Stimulated activated CD8-positive, alpha-beta memory T cell treated with anti-CD3 and anti-CD28 coated beads, Interleukin-4, amount 100 ng/mL, for 48 hours (primary cell): ENCODE results near the gene FRMD3.
A peak's percentile ranks its signal among the peaks of the same experiment; 100 is the strongest.

Experiments
- DNase-seq: peaks from one replicate; pipeline ENCODE4 v3.0.0-alpha.2; 2020

The FRMD3 gene

GRCh38 chr9:83270116-83270515, 268.1 kb downstream of the FRMD3 start:
- DNase-seq: no peak

GRCh38 chr9:83267741-83268140, 270.5 kb downstream of the FRMD3 start:
- no peak for DNase-seq

- no peak for DNase-seq
These were observed 271.3 kb downstream of the FRMD3 start for GRCh38 chr9:83266666-83267496.

GRCh38 chr9:83266331-83266665, 271.9 kb downstream of the FRMD3 start:
- no peak for DNase-seq

GRCh38 chr9:83264315-83264714, 273.9 kb downstream of the FRMD3 start:
- DNase-seq: no peak

- no peak for DNase-seq
These were observed 278.6 kb downstream of the FRMD3 start for GRCh38 chr9:83259558-83259957.

GRCh38 chr9:83257937-83258891, 280.0 kb downstream of the FRMD3 start:
- DNase-seq: no peak

GRCh38 chr9:83247732-83248131, 290.5 kb downstream of the FRMD3 start:
- DNase-seq: no peak

GRCh38 chr9:83245979-83246659, 292.1 kb downstream of the FRMD3 start:
- no peak for DNase-seq

- no peak for DNase-seq
These were observed 296.1 kb downstream of the FRMD3 start for GRCh38 chr9:83242066-83242465.

- DNase-seq: no peak
These were observed 297.5 kb downstream of the FRMD3 start for GRCh38 chr9:83240671-83241070.

- no peak for DNase-seq
These were observed 298.5 kb downstream of the FRMD3 start for GRCh38 chr9:83239747-83240146.

GRCh38 chr9:83238871-83239640, 299.1 kb downstream of the FRMD3 start:
- no peak for DNase-seq

GRCh38 chr9:83236029-83236696, 302.0 kb downstream of the FRMD3 start:
- no peak for DNase-seq

- no peak for DNase-seq
These were observed 302.7 kb downstream of the FRMD3 start for GRCh38 chr9:83235526-83235925.

- no peak for DNase-seq
These were observed 303.7 kb downstream of the FRMD3 start for GRCh38 chr9:83234541-83234940.

GRCh38 chr9:83233647-83234046, 304.6 kb downstream of the FRMD3 start:
- no peak for DNase-seq

GRCh38 chr9:83231039-83231438, 307.2 kb downstream of the FRMD3 start:
- DNase-seq: no peak

GRCh38 chr9:83220730-83221129, 317.5 kb downstream of the FRMD3 start:
- no peak for DNase-seq

GRCh38 chr9:83219924-83220438, 318.2 kb downstream of the FRMD3 start:
- DNase-seq: no peak

- peak; percentile 38 for DNase-seq
These were observed 318.9 kb downstream of the FRMD3 start for GRCh38 chr9:83219154-83219923.
